ENCODE results near the gene IFI30. TPM values are rescaled to one million over a fixed set of nuclear protein-coding genes. Genes with fewer than 3 reads are reported as not detected.

The IFI30 gene
- total and polyA plus RNA-seq, 2 experiments from 2014 or later, result 27.4 to 34.4 TPM

GRCh38 chr19:18145391-18145999, 28.1 kb upstream of the IFI30 start:
- H3K79me2 ChIP-seq (replicated peaks; ENCODE audit: insufficient read depth), result no peaks in the 10 kb centered on the region
- Mint-ChIP-seq H3K36me3 (ENCODE audit: low read depth) (peaks cover 31% of the 10 kb centered on the region), H3K27ac (no peak overlapping the region), H3K9me3 (no peaks in the 10 kb centered on the region; the same call in 2 of the 3 replicates), H3K27me3 (ENCODE audit: insufficient read depth, low read depth, poor library complexity) (peaks cover 2% of the 10 kb centered on the region), H3K4me1 (no peaks in the 10 kb centered on the region), H3K4me3 (no peak overlapping the region)
- no peaks in the 10 kb centered on the region for H4K20me1 ChIP-seq (replicated peaks; ENCODE audit: insufficient read depth)
- no peaks in the 10 kb centered on the region for H3K4me1 ChIP-seq (ENCODE audit: insufficient read depth)
- no peak overlapping the region for H3K27ac ChIP-seq (ENCODE audit: low read depth)
- DNase-seq (ENCODE audit: low spot score), result no peak
- no peaks in the 10 kb centered on the region for H3K27me3 ChIP-seq (ENCODE audit: insufficient read depth)
- TF ChIP-seq ZNF331 (CRISPR knock-in tag; IDR thresholded peaks at IDR 0.05; ENCODE audit: low read depth) (no peak), POLR2AphosphoS5 (IDR thresholded peaks at IDR 0.05; ENCODE audit: low read depth) (no peak), NANOG (IDR thresholded peaks at IDR 0.05; ENCODE audit: borderline replicate concordance) (no peak), ZNF114 (CRISPR knock-in tag; IDR thresholded peaks at IDR 0.05) (no peak), ZNF462 (CRISPR knock-in tag; IDR thresholded peaks at IDR 0.05) (no peak), STAT1 (IDR thresholded peaks at IDR 0.05; ENCODE audit: unreplicated experiment) (no peak), EZH2 (IDR thresholded peaks at IDR 0.05; ENCODE audit: low read depth, unreplicated experiment) (no peak), ETS1 (IDR thresholded peaks at IDR 0.05) (no peak)
- H2AFZ ChIP-seq, result no peak overlapping the region
- H3F3A ChIP-seq (replicated peaks; ENCODE audit: low read depth), result no peaks in the 10 kb centered on the region
- H3K9me2 ChIP-seq (ENCODE audit: insufficient read depth), result no peaks in the 10 kb centered on the region
- H3K4me3 ChIP-seq, result no peak overlapping the region
- H3K4me2 ChIP-seq, result no peak overlapping the region
- no peak for ATAC-seq
- H3K36me3 ChIP-seq (ENCODE audit: insufficient read depth), result peaks cover 4% of the 10 kb centered on the region

All from GM23338 (cell line).